GM19463 (cell line): ENCODE results near the gene CPNE7.
"Not testable (repeated sequence)": the region's sequence is repeated elsewhere in the genome, so short reads cannot be mapped to it uniquely, and the experiment has no call there.

ENCODE experiments used
- ATAC-seq: cut with Tn5 transposase; IDR thresholded peaks from one replicate; pipeline ENCODE4 v1.9.1; 2021; ENCODE audit warnings: mild to moderate bottlenecking, moderate library complexity; ENCODE audit not compliant: unreplicated experiment

CPNE7 gene

GRCh38 chr16:89565256-89565505 is 10.4 kb upstream of the CPNE7 start:
- ATAC-seq, result no peak

DNA sequence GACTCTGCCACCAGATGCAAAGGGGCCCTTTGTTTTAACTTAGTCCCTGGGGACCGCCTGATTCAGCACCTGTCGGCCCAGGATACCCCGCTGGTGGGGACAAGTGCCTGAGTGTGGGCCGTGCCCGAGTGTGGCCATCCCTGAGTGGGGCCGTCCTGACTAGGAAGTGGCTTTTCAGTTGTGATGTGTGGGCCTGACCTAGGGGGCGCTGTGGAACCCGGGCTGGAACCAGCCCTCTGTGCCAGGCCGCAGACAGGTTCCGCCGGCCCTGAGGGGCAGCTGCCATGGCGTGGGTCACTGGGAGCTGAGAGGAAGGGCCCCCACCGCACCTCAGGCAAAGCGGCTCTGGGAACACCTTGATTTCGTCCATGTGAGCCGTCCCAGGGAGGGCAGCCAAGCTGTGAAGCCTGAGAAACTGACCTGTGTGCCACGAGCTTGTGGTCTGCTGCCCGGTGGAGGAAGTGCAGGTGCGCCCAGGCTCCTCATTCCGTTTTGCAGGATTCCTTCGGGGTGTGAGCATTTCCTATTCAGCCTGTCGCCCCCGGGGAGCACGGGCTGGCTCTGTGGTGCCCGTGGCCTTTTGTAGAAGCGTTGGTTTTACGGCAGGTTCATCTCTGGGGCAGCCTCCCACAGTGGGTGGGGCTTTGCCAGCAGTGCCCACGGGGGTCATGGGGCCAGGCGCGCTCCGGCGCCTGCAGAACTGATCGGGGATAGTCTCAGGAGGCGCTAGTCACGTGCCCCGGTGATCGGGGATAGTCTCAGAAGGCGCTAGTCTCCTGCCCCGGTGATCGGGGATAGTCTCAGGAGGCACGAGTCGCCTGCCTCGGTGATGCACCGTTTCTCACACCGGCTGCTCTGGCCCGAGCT is 9.8 kb upstream of the CPNE7 start:
- ATAC-seq, result no peak

- ATAC-seq, result no peak
Observed at GRCh38 chr16:89567656-89568594, 7.6 kb upstream of the CPNE7 start.

GRCh38 chr16:89569506-89570341 is 5.8 kb upstream of the CPNE7 start:
- no peak for ATAC-seq

- no peak for ATAC-seq
Observed at GRCh38 chr16:89570342-89570923, 5.1 kb upstream of the CPNE7 start.

GRCh38 chr16:89570983-89571598 is 4.5 kb upstream of the CPNE7 start:
- ATAC-seq, result not testable (repeated sequence)

- no peak for ATAC-seq
Observed at GRCh38 chr16:89571636-89572035, 3.9 kb upstream of the CPNE7 start.

GRCh38 chr16:89572073-89572484 is 3.5 kb upstream of the CPNE7 start:
- ATAC-seq, result no peak

- no peak for ATAC-seq
Observed at GRCh38 chr16:89572485-89573205, 2.9 kb upstream of the CPNE7 start.

DNA sequence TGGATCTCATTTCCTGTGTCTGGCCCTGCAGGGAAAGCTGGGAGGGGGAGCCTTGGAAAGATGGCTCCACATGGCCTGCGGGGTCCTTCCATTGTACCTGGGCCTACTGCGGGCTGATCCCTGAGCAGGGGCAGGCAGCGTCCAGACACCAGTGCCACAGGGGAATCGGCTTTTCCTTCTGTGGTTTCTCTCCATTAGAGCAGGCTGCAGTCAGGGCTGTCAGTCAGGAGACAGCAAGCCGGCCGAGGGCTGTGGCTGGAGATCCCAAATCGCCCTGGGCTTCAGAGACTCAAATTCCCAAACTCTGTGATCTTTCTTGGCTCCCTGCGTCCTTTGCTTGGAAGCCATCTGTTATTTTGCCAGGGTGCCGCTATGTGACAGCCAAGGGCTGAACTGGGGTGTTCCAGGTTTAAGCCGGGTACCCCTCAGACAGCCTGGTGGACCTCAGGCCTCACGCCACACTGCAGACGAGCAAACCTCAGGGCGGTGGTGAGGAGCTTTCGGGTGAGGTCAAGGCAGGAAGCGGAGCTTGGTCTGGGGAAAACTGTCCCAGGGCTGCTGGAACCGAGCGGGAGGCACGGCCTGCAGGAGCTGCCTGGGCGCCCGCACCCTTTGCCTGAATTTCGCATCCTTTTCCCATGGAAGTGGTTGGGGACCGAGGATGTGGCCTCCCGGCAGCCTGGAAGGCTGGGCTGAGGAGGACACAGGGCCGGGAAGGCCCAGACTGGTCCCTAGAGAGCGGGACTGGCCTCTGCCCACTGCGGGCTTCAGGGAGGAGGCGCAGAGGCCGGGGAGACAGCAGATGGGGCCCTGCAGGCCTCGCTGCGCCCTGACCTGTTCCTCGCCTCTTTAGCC is 1.5 kb upstream of the CPNE7 start:
- ATAC-seq, result no peak

GRCh38 chr16:89574681-89575246 is 794 bp upstream of the CPNE7 start:
- ATAC-seq, result no peak

DNA sequence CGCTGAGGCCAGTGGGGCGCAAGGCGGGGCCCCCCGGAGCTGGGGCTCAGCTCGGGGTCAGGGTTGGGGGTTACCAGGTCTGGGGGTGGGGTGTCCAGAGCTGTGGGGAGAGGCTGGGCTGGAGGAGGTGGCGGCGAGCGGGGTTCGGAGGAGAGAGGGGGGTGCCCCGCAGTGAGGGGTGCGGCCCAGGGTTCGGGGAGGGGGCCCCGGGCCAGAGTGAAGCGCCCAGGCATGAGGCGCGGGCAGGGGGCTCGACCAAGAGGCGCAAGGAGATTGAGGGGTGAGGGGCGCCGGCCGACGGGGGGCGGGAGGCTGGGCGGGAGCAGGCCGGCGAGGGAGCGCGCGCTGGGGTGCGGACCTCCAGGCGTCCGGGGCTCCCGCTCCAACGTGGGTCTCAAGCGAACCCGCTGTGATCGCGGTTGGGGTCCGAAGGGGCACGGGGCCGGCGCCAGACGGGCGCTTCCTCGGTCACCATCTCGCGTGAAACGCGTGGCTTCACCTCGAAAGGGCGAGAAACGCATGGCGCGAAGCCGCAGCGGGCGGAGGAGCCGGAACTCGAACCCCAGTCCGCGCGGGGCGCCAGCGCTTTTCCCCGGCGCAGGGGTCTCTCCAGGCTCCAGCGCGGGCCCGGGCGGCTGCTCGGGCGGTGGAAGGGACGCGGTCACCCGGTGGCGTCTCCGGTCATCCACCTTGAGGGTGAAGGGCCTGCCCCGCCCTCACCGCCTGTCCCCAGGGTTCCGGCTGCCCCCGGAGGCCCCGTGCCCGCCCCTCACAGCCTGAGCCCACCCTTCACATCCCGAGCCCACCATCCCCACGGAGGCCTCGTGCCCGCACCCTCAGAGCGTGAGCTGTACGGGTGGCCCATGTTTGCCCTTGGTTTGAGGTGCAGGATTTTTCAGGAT is 846 bp downstream of the CPNE7 start:
- no peak for ATAC-seq

DNA sequence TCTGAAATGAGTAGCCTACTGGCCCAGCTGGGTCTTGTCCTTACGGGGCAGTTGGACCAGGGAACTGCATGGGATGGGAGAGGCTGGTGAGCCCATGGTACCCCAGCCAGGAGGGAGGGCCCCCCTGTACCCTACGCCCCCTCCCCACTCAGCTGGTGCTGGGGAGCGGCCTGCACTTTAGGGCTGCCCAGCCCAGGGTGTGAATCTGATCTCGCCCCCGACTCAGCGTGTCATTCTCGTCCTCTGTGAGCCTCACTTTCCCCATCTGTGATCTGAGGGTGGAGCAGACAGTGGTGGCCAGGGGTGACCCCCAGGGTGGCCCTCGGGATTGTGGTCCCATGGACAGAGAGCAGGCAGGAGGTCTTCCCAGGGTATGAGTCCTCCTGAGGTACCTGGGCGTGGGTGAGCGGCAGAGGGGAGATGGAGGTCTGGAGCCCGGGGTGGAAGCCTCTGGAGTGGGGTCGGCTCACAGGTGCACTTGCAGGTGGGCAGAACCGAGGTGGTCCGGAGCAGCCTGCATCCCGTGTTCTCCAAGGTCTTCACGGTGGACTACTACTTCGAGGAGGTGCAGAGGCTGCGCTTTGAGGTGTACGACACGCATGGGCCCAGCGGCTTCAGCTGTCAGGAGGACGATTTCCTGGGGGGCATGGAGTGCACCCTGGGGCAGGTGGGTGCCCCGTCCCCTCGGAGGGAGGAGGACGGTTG is 1.6 kb downstream of the CPNE7 start:
- no peak for ATAC-seq

GRCh38 chr16:89579351-89579750 is 3.8 kb downstream of the CPNE7 start:
- no peak for ATAC-seq

GRCh38 chr16:89581045-89581695 is 5.6 kb downstream of the CPNE7 start:
- ATAC-seq, result no peak

GRCh38 chr16:89581861-89582563 is 6.5 kb downstream of the CPNE7 start:
- ATAC-seq, result no peak
